ENCODE measurements around the gene ADD1.

- TF ChIP-seq CTCF (IDR thresholded peaks at IDR 0.05) (no peak), POLR2A (IDR thresholded peaks at IDR 0.05; ENCODE audit: low read depth) (no peak)
Observed at GRCh38 chr4:2910409-2910808, 66.8 kb downstream of the ADD1 start.
